NCI-H526 treated with DMSO at 0.1 percent for 48 hours (cell line): ENCODE results near the gene SHF.

Experiments
- DNase-seq: peaks from one replicate; lab custom pipeline; 2025; lab: John Stamatoyannopoulos, UW

Gene SHF

DNA sequence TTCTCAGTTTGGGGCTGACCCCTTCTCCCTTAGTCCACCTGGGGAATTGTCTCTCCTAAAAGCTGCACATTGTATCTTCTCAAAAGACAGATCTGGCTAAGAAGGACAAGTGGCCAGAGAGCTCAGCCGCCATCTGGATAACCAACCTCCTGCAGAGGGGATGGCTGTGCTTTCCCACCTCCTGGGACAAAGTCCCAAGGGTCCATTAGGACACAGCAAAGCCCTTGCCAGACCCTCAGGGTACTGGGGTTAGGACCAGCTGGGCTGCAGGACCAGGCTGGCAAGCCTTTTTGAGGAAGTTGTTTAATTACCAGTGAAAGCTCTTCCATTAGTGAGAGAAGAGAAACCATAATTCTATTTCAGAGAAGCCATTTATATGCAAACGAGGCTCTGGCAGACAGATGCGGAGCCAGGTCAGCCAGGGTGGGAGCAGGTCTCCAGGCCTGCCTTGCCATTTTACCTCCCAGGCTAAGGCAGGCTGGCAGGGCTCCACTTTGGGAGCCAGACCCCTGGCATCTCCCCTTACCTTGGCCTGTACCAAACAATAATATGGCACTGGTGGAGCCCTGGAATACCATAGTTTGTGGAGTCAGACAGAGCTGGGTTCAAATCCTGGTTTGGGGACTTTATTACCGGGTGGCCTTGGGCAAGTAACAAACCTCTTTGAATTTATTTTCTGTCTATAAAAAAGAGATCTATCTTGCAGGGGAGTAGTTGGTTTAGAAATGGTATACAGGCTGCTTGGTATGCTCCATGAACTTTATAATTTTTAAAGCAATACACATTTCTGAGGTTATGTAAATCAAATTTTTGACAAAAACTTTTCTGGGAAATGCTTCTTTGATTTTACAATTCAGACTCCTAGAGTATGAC is 17.9 kb downstream of the SHF start:
- DNase-seq = peak; percentile 39

DNA sequence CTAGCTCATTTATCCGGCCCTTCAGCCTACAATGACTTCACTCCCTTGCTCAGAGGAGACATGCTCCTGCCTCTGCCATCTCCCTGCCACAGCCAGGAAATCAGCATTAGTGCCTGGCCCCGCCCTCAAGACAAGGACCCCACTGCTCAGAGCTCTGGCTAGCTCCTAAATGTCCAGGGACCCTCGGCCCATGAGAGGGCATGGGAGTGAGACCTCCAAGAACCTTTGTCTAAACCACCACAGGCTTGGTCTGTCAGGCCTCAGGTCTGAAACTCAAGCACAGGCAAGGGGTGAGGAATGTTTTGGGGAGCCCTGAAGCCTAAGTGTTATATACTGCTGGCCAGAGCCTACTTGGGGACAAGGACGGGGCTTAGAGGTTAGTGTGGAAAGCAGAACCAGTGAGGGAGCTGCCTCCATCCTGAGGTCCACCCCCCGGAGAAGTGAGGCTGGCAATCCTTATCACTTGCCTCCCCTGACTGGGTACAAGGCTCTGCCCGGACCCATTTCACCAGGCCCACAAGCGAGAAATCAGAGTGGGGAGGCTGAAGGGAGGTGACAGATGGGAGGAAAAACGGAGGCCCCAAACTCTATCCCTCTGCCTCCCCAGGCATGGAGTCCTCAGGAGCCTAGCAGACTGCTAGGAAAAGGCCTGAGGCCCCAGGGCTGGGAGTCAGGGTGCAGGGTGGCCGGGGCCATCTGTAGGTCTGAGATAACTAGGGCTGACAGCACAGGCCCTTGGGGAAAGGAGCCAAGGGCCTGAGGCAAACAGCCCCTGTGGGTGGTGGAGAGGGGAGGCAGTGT is 18.8 kb downstream of the SHF start:
- DNase-seq = no peak

DNA sequence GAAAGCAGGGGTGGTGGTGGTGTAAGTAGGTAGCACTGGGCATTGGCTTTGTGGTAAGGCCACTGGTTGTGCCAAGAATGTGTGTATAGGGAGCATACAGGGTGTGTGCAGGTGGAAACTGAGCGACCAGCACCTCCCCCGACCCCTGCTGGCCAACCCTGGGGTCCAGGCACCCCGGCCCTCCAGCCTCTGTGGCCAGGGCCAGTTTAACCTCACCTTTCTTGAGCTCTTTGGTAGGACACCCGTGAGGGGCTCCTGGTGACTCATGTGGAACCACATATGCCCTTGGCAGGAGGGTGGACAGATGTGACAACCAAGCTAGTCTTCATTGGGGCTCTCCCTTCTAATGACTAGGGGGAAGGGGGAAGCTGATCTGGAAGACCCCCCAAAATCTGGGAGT is 19.5 kb downstream of the SHF start:
- no peak for DNase-seq

DNA sequence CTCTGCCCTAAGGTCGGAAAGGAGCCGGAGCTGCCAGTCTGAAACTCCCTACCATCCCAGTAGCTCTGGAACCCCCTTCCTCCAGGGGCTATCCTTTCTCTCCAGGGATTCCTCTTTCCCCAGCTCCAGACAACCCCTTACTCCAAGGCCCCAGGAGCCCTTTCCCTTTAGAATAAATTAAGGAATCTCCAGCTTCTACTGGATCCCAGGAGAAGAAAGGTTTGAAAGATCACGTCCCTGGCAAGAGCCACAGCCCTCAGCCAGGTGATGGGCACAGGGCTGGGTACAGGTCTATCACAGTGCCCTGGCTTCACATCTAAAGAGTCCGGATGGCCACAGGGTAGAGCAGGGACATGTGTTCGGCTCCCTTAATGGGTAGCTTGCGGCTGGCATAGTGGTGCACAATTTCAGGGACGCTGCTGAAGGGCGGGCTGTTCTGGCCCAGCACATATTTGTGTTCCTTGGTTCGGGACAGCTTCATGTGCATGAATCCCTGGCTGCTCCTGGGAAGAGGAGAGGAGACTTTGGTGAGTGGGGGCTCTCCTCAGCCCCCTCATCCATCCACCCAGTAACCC is 20.0 kb downstream of the SHF start:
- no peak for DNase-seq

DNA sequence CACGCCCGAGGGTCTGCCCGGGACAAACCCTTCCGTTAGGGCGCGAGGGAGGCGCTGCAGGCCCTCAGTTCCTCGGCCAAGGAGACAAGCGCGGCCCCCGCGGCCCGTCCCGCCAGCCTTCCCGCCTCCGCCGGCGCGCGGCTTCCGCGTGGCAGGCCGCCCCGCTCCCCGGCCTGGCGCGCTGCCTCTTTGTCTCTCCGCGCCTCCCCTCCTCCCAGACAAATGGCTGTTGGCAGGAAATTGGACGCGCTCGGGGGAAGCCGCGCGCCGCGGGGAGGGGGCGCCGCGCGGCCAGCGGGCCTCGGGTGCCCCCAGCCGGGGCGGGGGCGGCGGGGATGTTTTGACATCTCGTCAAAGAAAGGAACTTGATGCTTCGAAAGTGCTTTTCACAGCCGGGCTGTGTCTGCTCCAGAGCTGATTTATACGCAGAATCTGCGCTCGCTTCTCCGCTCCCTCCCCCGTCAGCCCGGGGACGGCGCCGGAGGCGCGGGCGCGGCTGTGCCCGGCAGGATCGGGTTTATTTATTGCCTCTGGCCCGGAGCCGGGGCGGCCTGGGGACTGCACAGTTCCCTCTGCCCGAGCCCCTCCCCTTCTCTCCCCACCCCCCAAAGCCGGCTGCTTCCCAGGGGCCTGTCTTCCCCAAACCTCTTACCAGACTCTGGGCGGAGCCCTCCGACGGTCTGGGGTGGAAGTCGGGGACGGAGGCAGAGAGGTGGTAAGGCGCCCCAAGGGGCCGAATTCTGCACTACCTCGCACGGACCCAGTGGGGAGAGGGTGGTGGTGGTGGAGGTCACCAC is 20.7 kb downstream of the SHF start:
- DNase-seq = peak; percentile 56

DNA sequence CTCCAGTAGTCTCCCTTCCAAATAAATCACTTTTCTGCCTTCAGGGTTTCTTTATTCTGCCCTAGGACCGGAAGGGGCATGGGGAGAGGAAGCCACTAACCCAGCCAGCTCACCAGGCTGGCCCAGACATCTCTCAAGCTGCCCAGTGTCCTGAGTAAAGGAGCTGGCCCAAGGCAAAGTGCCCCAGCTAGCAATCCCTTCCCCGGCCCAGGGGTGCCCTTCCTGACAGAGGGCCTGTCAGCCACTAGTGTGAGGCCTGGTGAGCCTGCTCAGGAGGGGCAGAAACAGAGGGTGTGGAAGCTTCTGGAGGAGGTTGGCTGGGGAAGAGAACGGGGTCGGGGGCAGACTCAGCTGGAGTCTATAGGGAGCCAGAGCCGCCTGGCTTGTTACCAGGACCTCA is 22.2 kb downstream of the SHF start:
- DNase-seq = no peak

DNA sequence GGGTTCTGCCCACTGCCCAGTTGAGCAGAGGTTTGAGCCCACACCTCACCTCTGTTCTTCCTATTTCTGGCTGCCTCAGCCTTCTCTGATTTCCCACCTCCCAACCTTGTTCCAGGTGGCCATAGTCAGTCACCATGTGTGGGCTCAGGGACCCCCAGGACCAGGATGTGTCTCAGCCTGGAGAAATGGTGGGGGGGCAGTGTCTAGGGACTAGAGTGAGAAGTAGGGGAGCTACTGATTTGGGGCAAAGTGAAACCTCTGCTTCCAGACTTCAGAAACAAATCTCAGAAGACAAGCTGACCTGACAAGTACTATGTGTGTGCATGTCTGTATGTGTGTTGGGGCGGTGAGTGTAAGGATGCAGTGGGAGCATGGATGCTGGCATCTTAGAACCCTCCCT is 22.9 kb downstream of the SHF start:
- no peak for DNase-seq

DNA sequence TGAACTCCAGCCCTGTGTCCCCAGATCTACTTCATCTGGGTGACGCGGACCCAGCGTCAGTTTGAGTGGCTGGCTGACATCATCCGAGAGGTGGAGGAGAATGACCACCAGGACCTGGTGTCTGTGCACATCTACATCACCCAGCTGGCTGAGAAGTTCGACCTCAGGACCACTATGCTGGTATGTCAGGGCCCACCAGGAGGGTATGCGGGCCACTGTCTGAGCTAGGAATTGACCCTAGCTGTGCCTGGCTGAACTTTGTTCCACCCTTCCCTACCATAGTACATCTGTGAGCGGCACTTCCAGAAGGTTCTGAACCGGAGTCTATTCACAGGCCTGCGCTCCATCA is 24.3 kb downstream of the SHF start:
- no peak for DNase-seq

DNA sequence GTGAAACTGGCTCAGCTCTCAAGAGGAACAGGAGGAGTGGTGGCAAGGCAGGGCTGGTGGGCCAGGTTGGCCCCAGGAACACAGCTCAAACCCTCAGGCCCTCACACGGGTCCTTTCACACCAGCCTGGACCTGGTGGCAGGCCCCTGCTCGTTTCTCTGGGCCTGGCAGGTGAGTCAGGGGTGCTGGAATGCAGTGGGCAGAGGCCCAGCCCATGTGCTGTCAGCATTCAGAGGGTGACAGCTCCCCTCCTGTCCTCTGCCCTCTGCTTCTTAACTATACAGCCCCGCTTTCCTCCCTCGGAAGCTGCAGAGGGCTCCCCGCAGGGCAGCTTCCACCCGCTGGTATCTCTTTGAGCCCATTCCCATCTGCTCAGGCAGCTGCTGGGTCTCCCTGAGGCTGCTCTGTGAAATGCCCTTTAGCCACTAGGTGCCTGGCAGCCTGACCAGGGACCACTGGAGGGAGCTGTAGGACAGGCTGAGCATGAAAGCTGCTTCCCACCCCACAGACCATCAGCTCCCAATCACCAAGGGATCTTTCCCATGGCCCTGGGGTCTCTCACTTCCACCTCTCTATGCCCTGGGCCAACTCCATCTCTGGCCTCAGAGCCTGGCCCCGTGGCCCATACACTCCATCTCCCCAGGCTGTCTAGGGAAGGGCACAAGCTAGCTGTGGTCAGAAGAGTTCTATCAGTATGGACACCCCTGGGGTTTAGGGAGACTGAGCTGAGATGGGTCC is 24.8 kb downstream of the SHF start:
- DNase-seq = peak; percentile 43

DNA sequence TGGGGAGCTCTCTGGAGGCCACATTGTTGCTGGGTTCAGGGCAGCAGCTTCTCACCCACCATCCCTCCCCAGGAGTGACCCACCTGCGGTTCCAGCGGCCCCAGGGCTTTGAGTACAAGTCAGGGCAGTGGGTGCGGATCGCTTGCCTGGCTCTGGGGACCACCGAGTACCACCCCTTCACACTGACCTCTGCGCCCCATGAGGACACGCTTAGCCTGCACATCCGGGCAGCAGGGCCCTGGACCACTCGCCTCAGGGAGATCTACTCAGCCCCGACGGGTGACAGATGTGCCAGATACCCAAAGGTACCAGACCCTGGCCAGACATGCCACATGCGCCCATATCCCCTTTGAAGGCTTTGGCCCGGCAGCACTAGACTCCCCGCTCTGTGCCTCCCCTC is 26.1 kb downstream of the SHF start:
- DNase-seq = no peak

DNA sequence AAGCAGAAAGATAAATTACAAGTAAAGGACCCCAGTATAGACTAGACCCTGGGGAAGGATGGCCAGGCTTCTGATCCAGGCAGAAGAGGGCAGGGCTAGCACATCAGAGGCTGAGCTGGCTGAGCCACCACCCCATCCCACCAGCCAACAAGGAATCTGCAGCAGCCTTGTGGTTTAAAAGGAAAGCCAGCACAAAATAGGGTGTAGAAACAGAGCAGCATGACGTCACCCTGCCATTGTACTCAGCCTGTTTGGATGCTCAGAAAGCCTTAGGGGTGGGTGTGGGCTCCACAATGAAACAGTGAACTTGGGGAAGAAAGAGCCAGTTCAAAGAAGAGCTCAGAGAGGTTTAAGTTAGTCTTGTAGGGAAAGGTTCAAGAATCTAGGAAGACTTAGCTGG is 29.8 kb downstream of the SHF start:
- no peak for DNase-seq

DNA sequence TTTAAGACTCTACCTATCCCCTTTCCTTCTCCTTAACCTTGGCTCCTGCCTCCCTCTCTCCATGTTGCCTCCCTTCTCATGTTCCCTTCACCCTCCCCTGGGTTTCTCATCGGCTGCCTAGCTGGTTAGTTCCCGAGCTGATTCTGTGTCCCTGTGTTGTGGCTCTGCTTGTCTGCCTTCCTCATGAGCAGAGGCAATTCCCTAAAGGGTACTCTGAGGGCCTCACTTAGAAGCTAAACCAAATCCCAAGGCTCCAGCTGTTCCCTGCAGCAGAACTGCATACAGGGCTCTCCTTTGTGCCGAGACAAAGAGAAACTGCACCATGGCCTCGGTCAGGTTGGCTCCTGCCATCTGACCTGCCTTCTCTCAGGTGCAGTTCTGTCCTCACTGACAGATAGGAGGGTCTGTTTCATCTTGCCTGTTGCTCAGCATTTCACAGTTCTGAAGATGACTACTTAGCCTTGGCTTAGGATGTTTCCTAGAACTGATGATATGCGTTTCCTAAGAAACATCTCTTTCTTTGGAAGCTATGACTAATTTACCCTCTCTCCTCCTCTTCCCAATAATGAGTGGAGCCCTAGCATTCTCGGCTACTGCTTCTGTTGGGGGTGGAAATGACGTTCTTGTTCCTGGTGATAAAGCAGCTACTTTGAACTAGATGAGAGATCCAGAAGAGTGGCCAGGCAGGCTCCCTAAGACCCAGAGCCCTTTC is 30.9 kb downstream of the SHF start:
- no peak for DNase-seq

DNA sequence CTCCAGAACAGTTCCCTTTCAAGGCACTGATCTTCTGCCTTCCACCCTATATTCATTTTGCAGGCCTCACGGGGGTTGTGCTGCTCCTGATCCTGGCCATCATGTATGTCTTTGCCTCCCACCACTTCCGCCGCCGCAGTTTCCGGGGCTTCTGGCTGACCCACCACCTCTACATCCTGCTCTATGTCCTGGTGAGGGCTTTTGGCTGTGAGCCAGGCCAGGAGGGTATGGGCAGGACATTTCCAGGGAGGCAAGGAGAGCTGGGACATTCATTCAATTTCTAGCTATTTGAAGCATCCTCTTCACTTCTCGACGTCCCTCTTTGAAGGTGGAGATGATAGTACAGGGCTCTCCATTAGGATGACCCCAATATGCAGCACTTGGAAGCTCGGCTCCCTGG is 32.0 kb downstream of the SHF start:
- no peak for DNase-seq

DNA sequence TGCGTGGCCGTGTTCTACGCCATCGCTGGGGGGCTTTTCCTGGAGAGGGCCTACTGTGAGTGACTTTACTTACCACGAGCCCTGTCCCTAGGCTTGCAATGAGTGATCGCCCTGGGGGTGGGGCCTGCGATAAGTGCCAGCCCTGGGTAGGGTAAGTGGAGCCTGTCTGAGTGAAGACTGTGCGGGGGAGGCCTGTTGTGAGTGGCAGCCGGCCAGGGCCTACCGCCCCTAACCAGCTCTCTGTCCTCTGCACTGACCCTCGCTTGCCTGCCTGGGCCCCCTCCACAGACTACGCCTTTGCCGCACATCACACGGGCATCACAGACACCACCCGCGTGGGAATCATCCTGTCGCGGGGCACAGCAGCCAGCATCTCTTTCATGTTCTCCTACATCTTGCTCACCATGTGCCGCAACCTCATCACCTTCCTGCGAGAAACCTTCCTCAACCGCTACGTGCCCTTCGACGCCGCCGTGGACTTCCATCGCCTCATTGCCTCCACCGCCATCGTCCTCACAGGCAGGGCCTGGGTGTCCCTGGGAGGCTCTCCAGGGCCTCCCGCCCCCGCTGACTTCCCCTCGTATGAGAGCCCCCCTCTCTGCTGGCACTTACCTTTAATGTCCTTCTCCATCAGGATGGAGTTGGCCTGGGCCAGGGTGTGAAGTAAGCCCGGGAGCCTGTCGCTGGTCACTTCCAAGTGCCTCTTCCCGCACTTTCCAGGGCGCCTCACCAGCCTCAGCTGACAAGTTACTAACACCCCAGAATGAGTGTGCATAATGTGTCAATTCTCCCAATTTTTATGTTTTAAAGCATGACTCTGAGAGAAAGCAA is 35.6 kb downstream of the SHF start:
- DNase-seq = no peak

DNA sequence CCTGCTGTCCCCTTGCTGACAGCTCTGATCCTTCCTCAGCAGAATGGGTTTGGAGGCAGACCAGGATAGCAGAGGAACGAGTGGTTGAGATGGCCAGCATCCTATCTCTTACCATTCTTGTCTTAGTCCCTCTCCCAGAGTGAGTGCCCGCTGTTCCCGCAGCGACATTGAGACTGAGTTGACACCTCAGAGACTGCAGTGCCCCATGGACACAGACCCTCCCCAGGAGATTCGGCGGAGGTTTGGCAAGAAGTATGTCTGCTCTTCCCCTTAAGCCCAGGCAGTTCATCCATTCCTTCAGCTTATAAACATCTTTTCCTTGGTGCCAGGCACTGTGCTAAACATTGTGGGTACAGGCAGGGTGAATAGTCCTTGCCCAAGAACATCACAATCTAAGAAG is 36.8 kb downstream of the SHF start:
- no peak for DNase-seq

DNA sequence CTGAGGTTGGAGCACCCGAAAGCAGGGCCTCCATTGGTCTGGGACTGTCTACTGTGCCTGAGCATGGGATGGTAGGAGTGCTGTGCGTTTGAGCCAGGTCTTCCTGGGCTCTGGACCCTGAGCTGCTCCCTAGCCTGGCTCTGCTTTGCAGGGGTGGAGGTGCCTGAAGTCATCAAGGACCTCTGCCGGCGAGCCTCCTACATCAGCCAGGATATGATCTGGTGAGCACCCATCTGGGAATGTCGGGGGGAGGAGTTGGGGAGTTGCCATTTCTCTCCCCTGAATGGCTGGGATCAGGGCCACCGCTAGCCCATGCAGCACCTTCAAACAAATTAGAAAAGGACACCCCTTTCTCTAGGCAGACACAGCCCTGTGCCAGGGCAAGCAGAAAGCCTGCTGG is 37.3 kb downstream of the SHF start:
- no peak for DNase-seq

DNA sequence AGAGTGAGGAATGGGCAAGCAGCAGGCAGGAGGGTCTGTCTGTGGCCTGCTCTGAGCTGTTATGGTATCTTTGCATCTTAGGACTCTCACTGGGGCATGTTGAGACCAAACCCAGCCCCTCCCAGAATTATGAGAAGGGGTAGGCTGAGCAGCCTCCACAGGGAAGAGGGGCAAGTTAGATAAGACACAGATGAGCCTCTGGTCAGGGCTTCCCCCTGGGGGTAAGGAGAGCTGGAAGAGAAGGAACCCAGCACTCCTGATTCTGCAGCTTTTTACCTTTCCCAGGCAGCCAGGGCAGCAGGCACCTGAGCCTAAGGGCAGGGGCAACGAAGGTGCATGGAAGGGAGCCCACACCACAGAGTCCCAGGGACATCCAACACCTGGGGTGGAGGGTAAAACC is 38.7 kb downstream of the SHF start:
- no peak for DNase-seq

DNA sequence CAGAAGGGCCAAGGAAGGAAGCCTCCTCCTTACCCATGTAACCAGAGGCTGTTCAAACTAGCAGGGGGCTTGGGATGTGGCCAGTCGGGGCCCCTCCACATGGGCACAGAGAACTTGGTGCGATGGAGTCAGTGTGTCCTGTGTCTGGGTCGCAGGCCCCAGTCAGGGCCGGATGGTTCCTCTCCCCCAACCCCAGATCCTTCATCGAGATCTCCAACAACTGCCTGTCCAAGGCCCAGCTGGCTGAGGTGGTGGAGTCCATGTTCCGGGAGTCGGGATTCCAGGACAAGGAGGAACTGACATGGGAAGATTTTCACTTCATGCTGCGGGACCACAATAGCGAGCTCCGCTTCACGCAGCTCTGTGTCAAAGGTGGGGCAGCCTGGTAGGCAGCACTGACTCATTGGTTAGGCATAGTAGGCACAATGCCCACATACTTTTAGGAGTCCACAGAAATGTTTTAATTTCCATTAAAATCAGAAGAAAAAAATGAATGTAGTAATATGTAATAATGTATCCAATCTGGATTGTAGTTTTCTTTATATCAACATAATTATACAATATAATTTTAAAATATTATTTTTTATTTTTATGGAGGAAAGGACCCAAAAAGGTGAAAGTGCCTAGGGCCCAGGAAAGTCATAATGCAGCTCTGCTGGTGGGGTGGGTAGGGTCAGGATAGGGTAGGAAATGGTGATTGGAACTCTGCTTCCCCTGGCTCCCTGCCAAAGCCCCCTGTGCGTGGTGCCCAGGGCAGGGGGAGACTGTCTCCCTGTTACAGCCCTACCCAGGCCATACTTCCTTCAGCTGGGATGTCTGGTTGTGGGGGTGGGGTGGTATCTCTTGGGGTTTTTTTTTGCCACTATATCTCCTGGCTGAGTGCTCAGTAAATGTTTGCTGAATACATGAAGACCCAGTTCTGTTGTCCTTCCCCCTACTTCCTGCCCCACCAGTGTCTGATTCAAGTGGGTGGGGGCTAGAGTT is 39.4 kb downstream of the SHF start:
- DNase-seq = no peak

DNA sequence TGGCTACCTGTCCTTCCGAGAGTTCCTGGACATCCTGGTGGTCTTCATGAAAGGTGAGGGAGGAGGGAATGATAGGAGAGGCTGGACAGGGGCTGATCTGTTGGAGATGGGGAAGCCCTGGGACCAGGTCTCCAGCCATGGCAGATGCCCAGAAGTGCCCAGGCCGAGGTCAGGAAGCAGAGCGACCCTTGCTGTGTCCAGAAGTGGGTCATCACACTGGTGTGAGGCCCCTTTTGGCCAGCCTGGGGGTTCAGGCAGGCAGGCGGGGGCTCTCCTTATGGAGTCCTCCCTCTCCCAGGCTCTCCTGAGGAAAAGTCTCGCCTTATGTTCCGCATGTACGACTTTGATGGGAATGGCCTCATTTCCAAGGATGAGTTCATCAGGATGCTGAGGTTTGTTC is 40.2 kb downstream of the SHF start:
- DNase-seq = no peak
